ENCODE measurements around the gene SETD7. TPM values are rescaled to one million over a fixed set of nuclear protein-coding genes. Genes with fewer than 3 reads are reported as not detected.

Gene SETD7
- total and polyA plus RNA-seq, 2 donors (not counting 3 experiments of a cell fraction or from before 2014, with no cell fraction given) = 18.8 to 39.9 TPM

DNA sequence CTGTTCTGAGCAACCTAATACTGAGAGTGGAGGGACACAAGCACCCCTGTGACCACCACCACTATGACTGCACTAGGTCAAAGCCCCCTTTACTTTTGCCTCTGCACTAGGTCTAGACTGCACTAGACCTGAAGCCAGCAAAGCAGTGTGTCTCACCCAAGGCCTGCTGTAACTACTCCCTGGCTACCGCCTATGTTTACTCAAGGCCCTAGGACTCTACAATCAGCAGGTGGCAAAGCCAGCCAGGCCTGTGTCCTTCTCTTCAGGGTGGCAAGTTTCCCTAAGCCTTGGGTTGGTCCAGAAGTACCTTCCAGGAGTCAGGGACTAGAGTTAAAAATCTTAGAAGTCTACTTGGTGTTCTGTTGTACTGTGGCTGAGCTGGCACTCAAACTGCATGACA lies 86.2 kb downstream of the SETD7 start:
- BruUV-seq (replicated peaks) = no TSS peak
- FAIRE-seq = no peak
- H3K27me3 ChIP-seq (ENCODE audit: control insufficient read depth in 2 of 2, insufficient read depth in 2 of 2, low read length in 2 of 2) = no peaks in the 10 kb centered on the region
- peaks cover 9% of the 10 kb centered on the region for H4K20me1 ChIP-seq (replicated peaks; ENCODE audit: control insufficient read depth, extremely low read depth, insufficient read depth, low read length)
- H3K4me2 ChIP-seq (ENCODE audit: insufficient read depth, low read length) = no peak overlapping the region
- H3K9me3 ChIP-seq (replicated peaks; ENCODE audit: control insufficient read depth, insufficient read depth, low read length) = no peaks in the 10 kb centered on the region
- H3K9ac ChIP-seq (replicated peaks; ENCODE audit: extremely low read depth, insufficient read depth, low read length) = no peak overlapping the region
- peaks cover 5 to 11% of the 10 kb centered on the region in 2 experiments for H3K36me3 ChIP-seq (ENCODE audit: control insufficient read depth in 2 of 2, extremely low read depth in 1 of 2, insufficient read depth in 2 of 2, low read length in 2 of 2)
- ChIA-PET POLR2A (no interaction called here), CTCF (no interaction called here)
- H3K4me3 ChIP-seq (replicated peaks in 1 of 3; ENCODE audit: insufficient read depth in 1 of 3, low read depth in 1 of 3, low read length in 3 of 3) = no peak overlapping the region
- H3K27ac ChIP-seq (ENCODE audit: insufficient read depth, low read depth, low read length) = no peak overlapping the region
- H3K79me2 ChIP-seq (ENCODE audit: control insufficient read depth, insufficient read depth, low read length) = peaks cover 53% of the 10 kb centered on the region
- H3K4me1 ChIP-seq (ENCODE audit: control insufficient read depth, extremely low read depth, insufficient read depth, low read length) = no peaks in the 10 kb centered on the region
- H2AFZ ChIP-seq (ENCODE audit: low read depth, low read length) = no peak overlapping the region
- dilution Hi-C loops (cut with MboI; ENCODE audit: extremely low pct_ligation_motif_present, low sequenced_read_pairs) (no loop called here), intact Hi-C loops (cut with micrococcal nuclease) (no loop called here)
- DNase-seq (ENCODE audit: low read depth, low spot score) = no peak
- no peaks in the 10 kb centered on the region for H3K9me1 ChIP-seq (replicated peaks; ENCODE audit: control insufficient read depth, extremely low read depth, insufficient read depth, low read length)
- TF ChIP-seq JUN (IDR thresholded peaks at IDR 0.05; ENCODE audit: borderline replicate concordance, insufficient read depth, insufficient read length, low read depth) (no peak), POLR2A (IDR thresholded peaks at IDR 0.05; ENCODE audit: low read depth, low read length) (no peak), GATA2 (IDR thresholded peaks at IDR 0.05; ENCODE audit: insufficient read depth, insufficient read length, low read depth, low read length) (no peak), MYC (IDR thresholded peaks at IDR 0.05; ENCODE audit: low read depth, low read length) (no peak), FOS (IDR thresholded peaks at IDR 0.05; ENCODE audit: borderline replicate concordance, insufficient read depth, low read length) (no peak), EZH2 (IDR thresholded peaks at IDR 0.05; ENCODE audit: borderline replicate concordance, low read depth, low read length, severe bottlenecking) (no peak), POLR2AphosphoS5 (IDR thresholded peaks at IDR 0.05; ENCODE audit: insufficient read depth, low read depth, low read length) (no peak)
- TF ChIP-seq, protein P1, sequence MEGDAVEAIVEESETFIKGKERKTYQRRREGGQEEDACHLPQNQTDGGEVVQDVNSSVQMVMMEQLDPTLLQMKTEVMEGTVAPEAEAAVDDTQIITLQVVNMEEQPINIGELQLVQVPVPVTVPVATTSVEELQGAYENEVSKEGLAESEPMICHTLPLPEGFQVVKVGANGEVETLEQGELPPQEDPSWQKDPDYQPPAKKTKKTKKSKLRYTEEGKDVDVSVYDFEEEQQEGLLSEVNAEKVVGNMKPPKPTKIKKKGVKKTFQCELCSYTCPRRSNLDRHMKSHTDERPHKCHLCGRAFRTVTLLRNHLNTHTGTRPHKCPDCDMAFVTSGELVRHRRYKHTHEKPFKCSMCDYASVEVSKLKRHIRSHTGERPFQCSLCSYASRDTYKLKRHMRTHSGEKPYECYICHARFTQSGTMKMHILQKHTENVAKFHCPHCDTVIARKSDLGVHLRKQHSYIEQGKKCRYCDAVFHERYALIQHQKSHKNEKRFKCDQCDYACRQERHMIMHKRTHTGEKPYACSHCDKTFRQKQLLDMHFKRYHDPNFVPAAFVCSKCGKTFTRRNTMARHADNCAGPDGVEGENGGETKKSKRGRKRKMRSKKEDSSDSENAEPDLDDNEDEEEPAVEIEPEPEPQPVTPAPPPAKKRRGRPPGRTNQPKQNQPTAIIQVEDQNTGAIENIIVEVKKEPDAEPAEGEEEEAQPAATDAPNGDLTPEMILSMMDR (IDR thresholded peaks at IDR 0.05; ENCODE audit: extremely low read depth in 1 of 2, insufficient read depth in 1 of 2, low read depth in 1 of 2, low read length in 2 of 2) = no peak
- TF ChIP-seq, protein P2, sequence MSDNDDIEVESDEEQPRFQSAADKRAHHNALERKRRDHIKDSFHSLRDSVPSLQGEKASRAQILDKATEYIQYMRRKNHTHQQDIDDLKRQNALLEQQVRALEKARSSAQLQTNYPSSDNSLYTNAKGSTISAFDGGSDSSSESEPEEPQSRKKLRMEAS (IDR thresholded peaks at IDR 0.05; ENCODE audit: insufficient read depth, insufficient read length) = no peak

Data from endothelial cell of umbilical vein (primary cell).